ENCODE results near the gene TRIO. TPM values are rescaled to one million over a fixed set of nuclear protein-coding genes. Genes with fewer than 3 reads are reported as not detected.

The TRIO gene
- total RNA-seq, 3 donors from 2014 or later (not counting 1 experiment from before 2014, with no cell fraction given) = 84.6 to 136 (median 94.3) TPM

- peaks cover 36% of the 10 kb centered on the region for H3K36me3 ChIP-seq (ENCODE audit: control insufficient read depth, insufficient read depth, low read length)
- Mint-ChIP-seq H3K9me3 (no peaks in the 10 kb centered on the region), H3K36me3 (no peaks in the 10 kb centered on the region), H3K4me1 (no peaks in the 10 kb centered on the region), H3K27me3 (ENCODE audit: low read depth in 2 of 2) (no peaks in the 10 kb centered on the region), H3K4me3 (no peak overlapping the region), H3K27ac (no peak overlapping the region)
- TF ChIP-seq CTCF (IDR thresholded peaks at IDR 0.05) = no peak
- H3K27ac ChIP-seq (ENCODE audit: low read length) = no peak overlapping the region
- no peaks in the 10 kb centered on the region for H3K27me3 ChIP-seq (ENCODE audit: control insufficient read depth, insufficient read depth, low read length)
- no peak overlapping the region for H3K4me3 ChIP-seq (ENCODE audit: low read length)
- DNase-seq (no peak), ATAC-seq (no peak)
- H3K9me3 ChIP-seq (ENCODE audit: control insufficient read depth, insufficient read depth, low read length) = no peaks in the 10 kb centered on the region
- intact Hi-C loops (cut with micrococcal nuclease) = no loop called here
- H3K4me1 ChIP-seq (ENCODE audit: control insufficient read depth, insufficient read depth, low read length) = no peaks in the 10 kb centered on the region
- WGBS (ENCODE audit: insufficient coverage) = 92% methylated on average over 4 of the region's 4 CpGs
These were observed 331.9 kb downstream of the TRIO start for GRCh38 chr5:14475045-14475444.

- intact Hi-C loops (cut with micrococcal nuclease) = no loop called here
- WGBS (ENCODE audit: insufficient coverage) = 99% methylated on average over 3 of the region's 4 CpGs
- TF ChIP-seq CTCF (IDR thresholded peaks at IDR 0.05) = no peak
- H3K27ac ChIP-seq (ENCODE audit: low read length) = no peak overlapping the region
- no peaks in the 10 kb centered on the region for H3K9me3 Mint-ChIP-seq
- no peaks in the 10 kb centered on the region for H3K4me1 Mint-ChIP-seq
- H3K4me3 ChIP-seq (ENCODE audit: low read length) = no peak overlapping the region
- ATAC-seq = no peak
- H3K4me3 Mint-ChIP-seq = no peak overlapping the region
- H3K27me3 ChIP-seq (ENCODE audit: control insufficient read depth, insufficient read depth, low read length) = no peaks in the 10 kb centered on the region
- DNase-seq = no peak
- H3K27ac Mint-ChIP-seq = no peak overlapping the region
- H3K9me3 ChIP-seq (ENCODE audit: control insufficient read depth, insufficient read depth, low read length) = no peaks in the 10 kb centered on the region
- H3K36me3 Mint-ChIP-seq = no peaks in the 10 kb centered on the region
- no peaks in the 10 kb centered on the region for H3K27me3 Mint-ChIP-seq (ENCODE audit: low read depth in 2 of 2)
- H3K4me1 ChIP-seq (ENCODE audit: control insufficient read depth, insufficient read depth, low read length) = no peaks in the 10 kb centered on the region
- H3K36me3 ChIP-seq (ENCODE audit: control insufficient read depth, insufficient read depth, low read length) = peaks cover 48% of the 10 kb centered on the region
These were observed 333.8 kb downstream of the TRIO start for GRCh38 chr5:14476786-14477435.

- H3K36me3 ChIP-seq (ENCODE audit: control insufficient read depth, insufficient read depth, low read length) = peaks cover 50% of the 10 kb centered on the region
- no peak overlapping the region for H3K27ac Mint-ChIP-seq
- ATAC-seq (no peak), DNase-seq (no peak)
- no peaks in the 10 kb centered on the region for H3K4me1 ChIP-seq (ENCODE audit: control insufficient read depth, insufficient read depth, low read length)
- intact Hi-C loops (cut with micrococcal nuclease) = no loop called here
- H3K4me1 Mint-ChIP-seq = no peaks in the 10 kb centered on the region
- H3K27ac ChIP-seq (ENCODE audit: low read length) = no peak overlapping the region
- no peak overlapping the region for H3K4me3 ChIP-seq (ENCODE audit: low read length)
- TF ChIP-seq CTCF (IDR thresholded peaks at IDR 0.05) = no peak
- H3K27me3 Mint-ChIP-seq (ENCODE audit: low read depth in 2 of 2) = no peaks in the 10 kb centered on the region
- no peaks in the 10 kb centered on the region for H3K9me3 Mint-ChIP-seq
- H3K36me3 Mint-ChIP-seq = no peaks in the 10 kb centered on the region
- WGBS (ENCODE audit: insufficient coverage) = 100% methylated on average over 3 of the region's 3 CpGs
- H3K27me3 ChIP-seq (ENCODE audit: control insufficient read depth, insufficient read depth, low read length) = no peaks in the 10 kb centered on the region
- no peak overlapping the region for H3K4me3 Mint-ChIP-seq
- H3K9me3 ChIP-seq (ENCODE audit: control insufficient read depth, insufficient read depth, low read length) = no peaks in the 10 kb centered on the region
These were observed 336.1 kb downstream of the TRIO start for GRCh38 chr5:14479143-14479696.

GRCh38 chr5:14481349-14481748, 338.2 kb downstream of the TRIO start:
- WGBS (ENCODE audit: insufficient coverage) = 92% methylated on average over 8 of the region's 8 CpGs
- Mint-ChIP-seq H3K4me1 (no peaks in the 10 kb centered on the region), H3K9me3 (no peaks in the 10 kb centered on the region), H3K27me3 (ENCODE audit: low read depth in 2 of 2) (no peaks in the 10 kb centered on the region), H3K27ac (no peak overlapping the region), H3K4me3 (no peak overlapping the region), H3K36me3 (no peaks in the 10 kb centered on the region)
- ATAC-seq = no peak
- intact Hi-C loops (cut with micrococcal nuclease) = no loop called here
- Histone ChIP-seq H3K27ac (ENCODE audit: low read length) (no peak overlapping the region), H3K9me3 (ENCODE audit: control insufficient read depth, insufficient read depth, low read length) (no peaks in the 10 kb centered on the region), H3K36me3 (ENCODE audit: control insufficient read depth, insufficient read depth, low read length) (peaks cover 42% of the 10 kb centered on the region), H3K4me1 (ENCODE audit: control insufficient read depth, insufficient read depth, low read length) (no peaks in the 10 kb centered on the region), H3K4me3 (ENCODE audit: low read length) (no peak overlapping the region), H3K27me3 (ENCODE audit: control insufficient read depth, insufficient read depth, low read length) (no peaks in the 10 kb centered on the region)
- TF ChIP-seq CTCF (IDR thresholded peaks at IDR 0.05) = no peak
- DNase-seq = no peak
